Lower leg skin (tissue), 3 donors: Measurements from ENCODE around the gene SLFN12L.

ENCODE experiments used
- CTCF ChIP-seq, 3 donors: fragments of 450-650 bp; IDR thresholded peaks; one replicate each; pipeline ENCODE4 v1.5.1; 2016; ENCODE audit warnings: antibody characterized with exemption in 3 of 3, mild to moderate bottlenecking in 3 of 3, moderate library complexity in 2 of 3
- POLR2A ChIP-seq, 2 donors: fragments of 450-650 bp; IDR thresholded peaks; one replicate each; pipeline ENCODE4 v1.6.1; 2016 to 2017; ENCODE audit warnings: antibody characterized with exemption in 2 of 2, mild to moderate bottlenecking in 1 of 2, moderate library complexity in 1 of 2

GRCh38 chr17:35479271-35479670 lies 58.2 kb downstream of the SLFN12L start:
- TF ChIP-seq CTCF (IDR thresholded peaks at IDR 0.05) (no peak), POLR2A (IDR thresholded peaks at IDR 0.05) (no peak)
